SK-N-MC (cell line): ENCODE measurements around the gene PTPN21.

Experiments used
- EZH2 ChIP-seq: fragments of 200-600 bp; sonication (generic); IDR thresholded peaks from one replicate; pipeline ENCODE4 v1.6.1; 2017; ENCODE audit warnings: antibody characterized with exemption
- FOXP2 ChIP-seq: optimal IDR thresholded peaks from 2 replicates; pipeline ENCODE3; 2011; ENCODE audit warnings: mild to moderate bottlenecking, moderate library complexity; ENCODE audit not compliant: insufficient read depth; ENCODE audit errors: extremely low read length, control extremely low read depth
- POLR2AphosphoS5 ChIP-seq: IDR thresholded peaks from 2 replicates; pipeline ENCODE4 v1.6.1; 2012; ENCODE audit warnings: mild to moderate bottlenecking, low read depth, low read length, borderline replicate concordance

GRCh38 chr14:88481794-88482193 is 73.0 kb downstream of the PTPN21 start:
- TF ChIP-seq EZH2: no peak
- TF ChIP-seq POLR2AphosphoS5: no peak
- TF ChIP-seq FOXP2: no peak
